ENCODE results near the gene SNAPC2. TPM values are rescaled to one million over a fixed set of nuclear protein-coding genes. Genes with fewer than 3 reads are reported as not detected.

Gene SNAPC2
- polyA plus RNA-seq, 1 donor from 2014 or later: 19.0 TPM

DNA sequence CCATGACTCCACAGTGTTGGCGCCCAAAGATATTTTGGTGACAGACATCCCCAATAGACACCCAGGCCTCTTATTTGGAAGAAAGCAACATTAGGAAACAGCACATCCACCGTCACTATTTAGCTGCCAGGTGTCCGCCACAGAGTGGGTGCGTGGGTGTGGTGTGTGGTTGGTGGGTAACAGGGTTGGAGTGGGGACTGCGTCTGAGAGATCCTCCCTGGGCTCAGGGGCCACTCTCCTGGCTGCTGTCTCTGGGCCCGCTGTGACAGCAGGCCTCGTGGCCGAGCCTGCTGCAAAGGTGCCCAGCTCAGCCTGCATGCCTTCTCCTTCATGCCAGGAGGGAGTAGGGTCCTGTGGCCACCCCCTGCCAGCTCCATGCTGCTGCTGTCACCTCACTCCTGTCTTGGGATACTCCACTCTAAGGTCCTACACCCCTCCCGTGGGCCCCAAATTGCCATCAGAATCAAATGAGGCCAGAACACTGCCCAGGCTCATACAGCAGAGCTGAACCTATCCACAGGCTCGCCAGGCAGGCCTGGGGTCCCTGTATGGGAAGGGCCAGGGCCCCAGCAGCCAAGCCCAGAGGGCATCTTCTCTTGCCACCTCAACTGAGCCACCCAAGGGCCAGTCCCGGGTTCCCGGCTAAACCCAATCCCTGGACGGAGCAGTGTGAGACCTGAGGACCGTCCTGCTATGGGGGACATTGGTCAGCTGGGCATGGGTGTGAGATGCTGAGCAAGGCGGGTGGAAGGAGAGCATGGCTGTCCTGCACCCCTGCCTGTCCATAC, 48.1 kb downstream of the SNAPC2 start:
- Mint-ChIP-seq H3K4me3 (no peak overlapping the region), H3K27me3 (no peaks in the 10 kb centered on the region), H3K36me3 (no peaks in the 10 kb centered on the region), H3K27ac (no peak overlapping the region), H3K9me3 (no peaks in the 10 kb centered on the region), H3K4me1 (no peaks in the 10 kb centered on the region)

DNA sequence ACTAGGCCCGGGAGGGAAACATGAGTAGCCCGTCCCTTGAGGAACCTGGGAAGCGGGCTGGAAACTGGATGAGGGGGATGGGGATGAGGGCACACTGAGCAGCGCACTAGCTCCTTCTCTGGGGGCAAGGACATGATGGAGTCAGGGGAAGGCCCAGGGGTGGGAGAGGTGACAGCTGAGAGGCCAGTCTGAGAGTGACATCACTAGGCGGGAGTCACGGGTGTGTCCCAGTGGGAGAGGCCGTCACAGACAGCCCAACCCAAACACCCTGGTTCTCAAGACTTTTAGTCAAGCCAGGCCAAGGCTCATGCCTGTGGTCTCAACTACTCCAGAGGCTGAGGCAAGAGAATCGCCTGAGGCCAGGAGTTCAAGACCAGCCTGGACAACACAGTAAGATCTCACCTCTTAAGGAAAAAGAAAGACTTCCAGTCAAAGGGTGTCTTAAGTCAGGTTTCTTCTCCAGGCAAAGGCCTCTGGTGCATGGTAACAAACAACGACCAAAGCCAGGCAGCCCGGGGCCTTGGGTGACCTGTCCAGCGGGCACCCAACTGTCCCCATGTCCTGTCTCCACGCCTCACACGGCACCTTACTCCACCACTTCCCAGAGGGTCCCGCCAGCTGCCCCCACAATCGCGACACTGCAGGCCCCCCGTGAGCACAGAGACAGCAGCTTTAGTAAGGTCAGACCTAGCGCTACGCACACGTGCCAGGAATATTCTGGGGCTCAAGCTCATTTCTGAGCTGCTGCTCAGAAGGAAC, 48.8 kb downstream of the SNAPC2 start:
- Mint-ChIP-seq H3K9me3 (no peaks in the 10 kb centered on the region), H3K27me3 (no peaks in the 10 kb centered on the region), H3K27ac (peak overlapping the region in 1 of 3 donors; percentile 41), H3K4me1 (peaks cover 0 to 2% (median 0%) of the 10 kb centered on the region in 3 donors), H3K36me3 (no peaks in the 10 kb centered on the region), H3K4me3 (no peak overlapping the region)

DNA sequence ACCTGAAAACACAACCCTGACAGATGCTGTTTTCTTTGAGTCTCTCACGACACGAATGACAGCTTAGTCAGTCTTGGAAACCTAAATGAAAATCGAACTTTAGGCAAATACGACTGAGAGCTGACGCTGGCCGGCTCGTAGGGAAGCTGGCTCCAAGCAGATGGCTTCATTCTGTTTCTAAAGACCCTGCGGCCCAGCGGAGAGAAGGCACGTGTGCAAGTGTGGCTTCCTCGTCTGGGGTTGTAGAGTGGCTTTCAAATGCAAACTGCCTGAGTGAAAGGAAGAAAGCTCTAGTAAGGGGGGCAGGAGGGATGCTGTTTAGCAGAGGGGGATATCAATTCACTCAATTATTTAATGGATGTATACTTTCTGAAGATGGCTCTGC, 49.4 kb downstream of the SNAPC2 start:
- Mint-ChIP-seq H3K36me3 (no peaks in the 10 kb centered on the region), H3K4me1 (peaks cover 0 to 2% (median 0%) of the 10 kb centered on the region in 3 donors), H3K9me3 (no peaks in the 10 kb centered on the region), H3K27ac (peak overlapping the region in 1 of 3 donors; percentile 52), H3K27me3 (no peaks in the 10 kb centered on the region), H3K4me3 (no peak overlapping the region)

DNA sequence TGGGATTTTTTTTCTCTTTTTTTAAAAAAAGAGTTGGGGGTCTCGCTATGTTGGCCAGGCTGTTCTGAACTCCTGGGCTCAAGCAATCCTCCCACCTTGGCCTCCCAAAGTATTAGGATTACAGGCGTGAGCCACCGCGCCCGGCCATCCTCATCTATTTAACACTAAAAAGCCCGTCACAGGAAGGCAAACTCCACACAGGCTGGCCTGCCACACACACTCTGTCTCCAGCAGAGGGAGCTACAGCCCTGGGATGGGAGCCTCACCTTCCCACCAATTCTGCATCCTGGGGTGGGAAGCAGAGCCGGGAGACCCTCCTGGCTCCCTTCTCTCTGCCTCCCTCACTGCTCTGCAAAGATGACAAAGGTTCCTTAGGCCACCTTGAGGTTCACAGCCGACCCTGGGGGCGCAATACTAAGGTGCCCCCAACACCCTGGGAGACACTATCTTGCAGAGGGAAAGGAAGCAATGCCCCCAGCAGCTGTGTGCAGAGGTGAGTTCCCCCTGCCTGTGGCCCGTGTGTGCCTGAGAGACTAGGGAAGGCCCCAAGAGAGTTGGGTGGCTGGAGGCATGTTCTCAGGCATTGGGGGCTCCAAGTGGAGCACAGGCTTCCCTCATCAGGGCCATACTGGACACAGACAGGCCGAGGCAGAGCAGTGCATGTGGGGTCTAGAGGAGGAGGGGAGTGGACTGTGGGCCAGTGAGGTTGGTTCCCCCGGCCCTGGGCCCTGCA, 50.7 kb downstream of the SNAPC2 start:
- Mint-ChIP-seq H3K36me3 (no peaks in the 10 kb centered on the region), H3K27ac (no peak overlapping the region), H3K4me1 (peaks cover 0 to 2% (median 0%) of the 10 kb centered on the region in 3 donors), H3K9me3 (no peaks in the 10 kb centered on the region), H3K27me3 (no peaks in the 10 kb centered on the region), H3K4me3 (no peak overlapping the region)

DNA sequence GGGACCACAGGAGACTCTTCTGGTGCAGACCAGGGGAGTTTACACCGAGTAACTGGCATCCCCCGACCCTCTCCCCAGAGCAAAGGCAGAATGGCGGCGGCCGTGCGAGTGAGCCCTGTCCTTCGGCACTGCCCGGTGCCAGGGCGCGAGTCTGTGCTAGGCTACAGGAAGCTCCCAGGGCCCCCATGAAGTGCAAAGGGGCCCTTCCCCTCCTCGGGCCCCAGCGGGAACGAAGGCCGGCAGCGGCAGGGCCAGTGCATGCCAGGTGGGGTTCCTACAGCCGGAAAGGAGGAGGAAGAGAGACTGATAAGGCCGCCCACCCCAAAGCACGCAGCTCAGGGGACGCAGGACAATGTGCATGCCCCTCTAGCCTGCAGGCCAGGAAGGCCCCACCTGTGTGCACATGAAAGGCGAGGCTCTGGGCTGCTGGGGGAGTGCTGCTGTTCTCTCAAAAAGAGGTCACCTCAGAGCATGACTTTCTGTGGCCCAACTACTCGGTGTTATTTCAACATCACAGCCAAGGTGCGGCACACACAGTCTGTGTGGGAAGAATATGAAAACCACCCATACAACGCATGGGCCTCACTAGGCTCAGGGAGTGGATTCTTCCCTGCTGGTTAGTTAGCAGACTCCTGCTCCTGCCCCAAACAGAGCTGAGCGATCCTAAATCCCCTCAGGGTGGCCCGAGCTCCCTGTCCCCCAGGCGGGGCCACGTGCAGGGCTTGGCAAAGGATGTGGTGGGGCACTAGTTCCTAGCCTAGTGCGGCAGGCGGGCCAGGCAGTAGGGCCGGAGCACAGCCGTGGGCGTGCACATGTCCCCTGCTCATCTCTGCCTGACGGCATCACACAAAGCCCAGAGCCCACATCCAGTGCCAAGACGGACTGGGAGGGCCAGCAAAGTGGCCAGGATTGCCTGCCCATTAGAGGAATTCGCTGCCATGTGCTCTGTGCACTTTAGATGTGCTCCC, 51.7 kb downstream of the SNAPC2 start:
- H3K9me3 Mint-ChIP-seq: no peaks in the 10 kb centered on the region
- H3K27me3 Mint-ChIP-seq: no peaks in the 10 kb centered on the region
- H3K4me1 Mint-ChIP-seq: peaks cover 0 to 2% (median 0%) of the 10 kb centered on the region in 3 donors
- no peak overlapping the region for H3K27ac Mint-ChIP-seq
- no peak overlapping the region for H3K4me3 Mint-ChIP-seq
- no peaks in the 10 kb centered on the region for H3K36me3 Mint-ChIP-seq

Other genes with a start within 250 kb of the SNAPC2 start
- gene MCEMP1, start 243.2 kb upstream of the SNAPC2 start, polyA plus RNA-seq: 0.73 TPM
- gene TRAPPC5, start 239.5 kb upstream of the SNAPC2 start, polyA plus RNA-seq: 219 TPM
- 197 TPM for gene FCER2, start 218.2 kb upstream of the SNAPC2 start, polyA plus RNA-seq
- gene CLEC4G, start 188.2 kb upstream of the SNAPC2 start, polyA plus RNA-seq: 0.43 TPM
- gene CD209, start 172.8 kb upstream of the SNAPC2 start, polyA plus RNA-seq: not detected
- not detected for gene CLEC4M, start 157.1 kb upstream of the SNAPC2 start, polyA plus RNA-seq
- gene EVI5L, start 90.1 kb upstream of the SNAPC2 start, polyA plus RNA-seq: 3.2 TPM
- gene PRR36, start 45.9 kb upstream of the SNAPC2 start, polyA plus RNA-seq: not detected
- gene LRRC8E, start 31.8 kb upstream of the SNAPC2 start, polyA plus RNA-seq: not detected
- gene MAP2K7, start 16.5 kb upstream of the SNAPC2 start, polyA plus RNA-seq: 2.4 TPM
- not detected for gene TGFBR3L, start 5.5 kb upstream of the SNAPC2 start, polyA plus RNA-seq
- not detected for gene CTXN1, start 5.8 kb downstream of the SNAPC2 start, polyA plus RNA-seq
- 16.1 TPM for gene TIMM44, start 23.3 kb downstream of the SNAPC2 start, polyA plus RNA-seq
- 49.3 TPM for gene ELAVL1, start 85.3 kb downstream of the SNAPC2 start, polyA plus RNA-seq
- gene CCL25, start 132.4 kb downstream of the SNAPC2 start, polyA plus RNA-seq: 1.2 TPM
- not detected for gene FBN3, start 229.3 kb downstream of the SNAPC2 start, polyA plus RNA-seq